ENCODE results near the gene SEL1L.
"Not testable (repeated sequence)": the region's sequence is repeated elsewhere in the genome, so short reads cannot be mapped to it uniquely, and the experiment has no call there.

SEL1L gene

DNA sequence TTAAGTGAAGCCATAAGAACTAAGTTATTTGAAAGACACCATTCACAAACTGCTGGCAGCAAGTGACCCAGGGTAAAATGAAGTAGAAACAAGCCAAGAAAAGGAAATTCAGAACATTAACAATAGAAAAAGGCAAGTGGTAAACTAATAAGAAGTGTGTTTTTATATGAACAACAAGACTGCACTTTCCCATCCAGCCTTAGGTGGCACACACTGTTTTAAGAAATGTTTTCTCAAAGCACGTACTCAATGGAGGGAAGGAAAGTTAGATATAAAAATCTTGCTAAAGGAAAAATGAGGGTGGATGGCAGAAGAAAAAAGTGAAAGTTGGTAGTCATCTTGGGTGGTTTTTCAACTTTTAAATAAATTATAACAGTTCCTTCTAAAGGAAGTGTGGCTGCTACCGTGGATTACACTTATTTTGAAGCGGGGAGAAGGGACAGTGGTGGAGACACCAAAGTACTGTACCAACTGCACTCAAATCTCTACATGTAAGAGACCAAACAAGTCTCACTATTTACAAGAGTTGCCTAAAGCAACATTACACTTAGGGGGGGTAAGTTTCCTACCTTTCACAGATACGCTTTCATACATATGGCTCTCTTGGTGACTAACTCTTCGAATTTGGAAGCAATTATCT lies 58.8 kb downstream of the SEL1L start:
- in situ Hi-C loops (cut with MboI; ENCODE audit: low sequenced_read_pairs), result no loop called here

DNA sequence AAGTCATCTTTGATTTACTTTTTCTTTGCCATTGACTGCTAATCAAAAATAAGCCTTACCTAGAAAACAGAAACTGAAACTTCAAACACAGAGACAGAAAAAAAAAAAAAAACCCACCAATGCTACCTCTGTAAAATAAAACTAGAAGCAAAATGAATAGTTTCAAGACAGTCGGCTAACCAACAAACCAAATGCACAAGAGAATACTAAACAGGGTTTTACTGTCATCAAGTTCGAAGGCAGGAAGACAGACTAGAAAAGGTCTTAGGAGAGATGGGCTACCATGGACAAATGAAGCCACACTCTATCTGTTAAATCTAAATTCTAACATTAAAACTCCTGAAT lies 59.5 kb downstream of the SEL1L start:
- in situ Hi-C loops (cut with MboI; ENCODE audit: low sequenced_read_pairs), result no loop called here

DNA sequence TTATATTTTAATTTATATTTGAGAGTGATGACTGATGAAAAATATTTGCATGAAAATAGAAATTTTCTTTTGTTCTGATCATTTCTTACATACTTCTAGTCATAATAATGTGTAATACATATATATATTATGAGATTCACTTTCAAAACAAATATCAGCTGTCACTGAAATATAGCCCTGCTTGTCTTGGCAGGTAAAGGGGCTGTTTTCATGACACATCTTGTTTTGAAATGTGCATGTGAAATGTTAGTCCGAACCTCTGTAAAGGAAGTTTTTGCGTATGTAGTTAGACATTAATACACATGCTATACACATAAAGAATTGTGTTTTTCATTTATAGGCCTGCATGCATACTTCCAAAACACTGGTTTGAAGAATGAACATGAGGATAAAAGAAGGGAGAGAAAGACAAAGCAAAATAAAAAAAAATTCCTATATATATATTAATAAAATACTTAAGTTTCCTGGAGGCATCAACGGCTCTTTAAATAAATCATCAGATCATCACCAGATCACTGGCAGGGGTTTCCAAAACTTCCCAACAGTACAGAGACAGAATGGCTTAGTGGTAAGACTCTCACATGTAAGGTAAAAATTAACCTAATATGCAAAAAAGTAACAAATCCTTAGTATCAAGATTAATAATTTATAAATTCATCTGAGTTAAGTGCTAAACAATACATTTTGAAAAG lies 60.1 kb downstream of the SEL1L start:
- in situ Hi-C loops (cut with MboI; ENCODE audit: low sequenced_read_pairs), result no loop called here

DNA sequence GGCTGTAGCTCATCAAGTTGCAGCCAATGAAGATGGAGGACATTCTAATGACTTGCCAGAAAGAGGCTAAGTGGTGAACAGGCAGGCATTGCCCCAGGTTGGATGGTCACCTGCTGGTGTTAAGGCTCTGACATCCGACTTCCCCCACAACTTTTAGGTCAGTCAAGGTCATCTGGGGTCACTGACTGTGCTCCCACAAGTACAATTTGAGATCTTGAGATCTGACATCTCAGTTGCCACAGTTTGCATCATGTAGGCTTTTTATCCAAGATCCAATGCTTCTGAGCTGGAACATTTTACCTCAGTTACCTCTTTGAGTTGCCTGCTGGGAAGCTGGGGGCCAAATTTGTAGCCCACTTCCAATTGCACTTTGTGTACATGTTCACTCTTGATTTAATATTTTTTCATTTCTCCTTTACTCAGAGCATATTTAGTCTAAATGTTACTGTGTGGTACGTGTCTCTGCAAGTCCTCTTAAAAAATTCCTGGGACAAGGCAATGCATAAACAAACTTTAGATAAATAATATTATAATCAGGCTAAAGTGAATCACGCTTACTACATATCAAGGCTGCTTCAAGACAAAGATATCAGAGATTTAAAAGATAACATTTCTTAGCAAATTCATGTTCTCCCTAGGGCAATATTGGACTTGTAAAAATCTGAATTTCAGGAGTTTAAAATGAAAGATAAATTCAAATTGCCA lies 61.4 kb downstream of the SEL1L start:
- in situ Hi-C loops (cut with MboI; ENCODE audit: low sequenced_read_pairs), result no loop called here

DNA sequence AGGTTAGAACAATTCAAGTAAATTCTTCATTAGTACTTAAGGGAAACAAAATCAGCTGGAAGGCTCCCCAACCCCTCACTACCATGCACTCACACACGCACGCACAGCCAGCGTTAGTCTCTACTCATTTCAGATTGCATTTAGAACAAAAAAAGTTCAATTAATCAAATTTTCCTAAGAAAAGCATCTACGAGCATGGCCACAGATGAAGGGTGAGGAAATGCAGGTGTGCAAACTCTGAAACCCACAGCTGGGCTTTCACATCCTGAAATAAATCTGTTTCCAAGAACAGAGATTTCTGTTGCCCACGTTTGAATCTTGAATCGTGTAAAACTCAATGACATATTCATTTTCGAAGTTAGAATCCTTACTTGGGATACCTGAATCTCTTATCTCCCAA lies 62.6 kb downstream of the SEL1L start:
- in situ Hi-C loops (cut with MboI; ENCODE audit: low sequenced_read_pairs), result no loop called here

DNA sequence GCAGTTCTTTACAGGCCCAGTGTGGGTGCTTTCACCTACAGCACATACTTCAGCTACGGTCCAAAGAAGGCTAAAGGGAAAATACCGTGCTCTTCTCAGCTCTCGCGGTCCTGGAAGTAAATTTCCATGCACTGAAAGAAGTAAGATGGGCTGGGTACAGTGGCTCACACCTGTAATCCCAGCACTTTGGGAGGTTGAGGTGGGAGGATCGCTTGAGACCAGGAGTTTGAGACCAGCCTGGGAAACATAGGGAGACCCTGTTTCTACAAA lies 63.2 kb downstream of the SEL1L start:
- in situ Hi-C loops (cut with MboI; ENCODE audit: low sequenced_read_pairs), result not testable (repeated sequence)

DNA sequence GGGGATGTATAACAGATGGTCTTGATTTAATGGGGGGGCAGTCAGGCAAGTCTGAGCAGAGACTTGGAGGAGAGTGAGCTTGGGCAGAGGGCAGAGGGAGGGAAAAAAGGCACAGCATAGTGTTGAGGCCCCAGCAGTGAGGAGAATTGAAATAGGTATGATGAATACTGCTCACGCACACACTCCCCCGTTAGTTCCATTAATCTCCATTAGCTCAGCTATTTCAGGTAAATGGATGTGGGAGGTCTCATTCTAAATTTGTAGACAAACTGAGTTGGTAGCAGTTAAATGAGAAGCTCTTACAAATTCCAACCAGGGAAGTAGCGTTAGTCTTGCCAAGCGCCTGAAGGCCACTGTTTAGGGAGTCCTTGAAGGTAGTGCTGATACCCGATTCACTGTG lies 66.8 kb downstream of the SEL1L start:
- in situ Hi-C loops (cut with MboI; ENCODE audit: low sequenced_read_pairs), result no loop called here

DNA sequence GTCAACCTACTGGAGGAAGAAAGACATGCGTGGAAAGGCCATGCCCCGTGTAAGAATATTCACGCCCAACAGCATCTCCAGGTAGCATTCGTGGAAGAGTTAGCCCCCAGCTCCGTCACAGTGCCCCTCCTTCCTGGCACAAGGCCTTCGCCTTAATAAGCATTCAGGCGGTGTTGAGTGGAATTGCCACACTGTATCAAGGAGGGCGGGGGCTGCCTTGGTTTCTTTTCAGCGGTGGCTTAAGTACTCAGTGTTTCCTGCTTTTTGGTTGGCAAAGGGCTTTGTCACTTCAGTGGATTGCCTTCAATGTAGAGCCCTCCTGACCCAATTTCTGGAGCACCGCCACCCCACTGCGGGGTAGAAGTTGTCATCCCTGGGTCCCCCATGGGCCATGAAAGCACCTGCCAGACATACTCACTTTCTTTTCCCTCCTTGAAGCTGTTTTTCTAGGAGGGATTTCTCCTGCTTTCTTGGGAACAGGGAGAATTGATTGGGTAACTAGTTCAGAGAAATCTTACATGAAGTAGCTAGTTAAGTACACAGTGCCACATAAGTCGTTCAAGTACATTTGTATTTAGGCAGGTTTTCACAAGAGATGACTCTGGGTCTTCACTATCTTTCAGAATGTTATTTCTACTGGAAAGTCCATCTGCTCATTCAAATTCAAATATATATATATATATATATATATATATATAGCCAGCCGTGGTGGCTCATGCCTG lies 68.0 kb downstream of the SEL1L start:
- in situ Hi-C loops (cut with MboI; ENCODE audit: low sequenced_read_pairs), result no loop called here

DNA sequence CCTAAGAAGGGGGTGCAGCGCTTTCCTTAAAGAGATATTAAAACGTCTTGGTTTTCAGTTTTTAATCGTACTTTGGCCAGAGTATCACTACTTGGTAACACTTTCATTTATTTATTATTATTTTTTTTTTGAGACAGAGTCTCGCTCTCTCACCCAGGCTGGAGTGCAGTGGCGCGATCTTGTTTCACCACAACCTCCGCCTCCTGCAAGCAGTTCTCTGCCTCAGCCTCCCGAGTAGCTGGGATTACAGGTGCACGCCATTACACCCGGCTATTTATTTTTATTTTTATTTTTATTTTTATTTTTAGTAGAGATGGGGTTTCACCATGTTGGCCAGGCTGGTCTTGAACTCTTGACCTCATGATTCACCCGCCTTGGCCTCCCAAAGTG lies 68.7 kb downstream of the SEL1L start:
- in situ Hi-C loops (cut with MboI; ENCODE audit: low sequenced_read_pairs), result not testable (repeated sequence)

DNA sequence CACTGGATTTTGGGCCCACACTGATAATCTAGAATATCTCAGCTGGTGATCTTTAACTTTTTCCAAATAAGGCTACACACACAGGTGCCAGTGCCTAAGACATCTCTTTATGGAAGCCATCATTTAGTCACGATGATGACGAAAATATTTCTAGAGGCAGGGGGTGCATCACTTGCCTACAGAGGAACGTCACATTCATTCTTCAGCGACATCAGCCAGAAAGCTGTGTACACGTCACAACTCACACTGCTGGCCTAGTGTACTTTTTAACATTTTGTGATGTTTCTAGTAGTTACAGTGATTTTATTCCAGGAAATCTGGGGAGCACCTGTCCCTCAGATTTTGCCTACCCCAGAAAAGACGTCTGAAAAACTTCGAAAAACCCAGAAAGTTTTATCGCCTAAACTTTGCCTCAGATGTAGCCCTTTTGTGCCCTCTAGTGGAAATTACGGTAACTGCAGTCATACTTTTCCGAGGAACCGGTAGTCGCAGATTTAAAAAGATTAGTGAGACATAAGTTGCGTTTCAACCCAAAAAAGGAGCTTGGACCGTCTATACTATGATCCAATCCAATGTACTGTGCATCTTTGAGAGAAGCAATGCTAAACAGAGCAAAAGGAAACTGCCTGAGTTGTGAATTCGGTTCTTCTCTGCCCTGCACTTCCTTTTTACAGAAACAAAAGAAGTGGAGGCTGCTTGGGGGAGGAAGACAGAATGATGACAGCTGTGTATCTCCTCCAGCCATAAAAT lies 69.2 kb downstream of the SEL1L start:
- in situ Hi-C loops (cut with MboI; ENCODE audit: low sequenced_read_pairs), result no loop called here

DNA sequence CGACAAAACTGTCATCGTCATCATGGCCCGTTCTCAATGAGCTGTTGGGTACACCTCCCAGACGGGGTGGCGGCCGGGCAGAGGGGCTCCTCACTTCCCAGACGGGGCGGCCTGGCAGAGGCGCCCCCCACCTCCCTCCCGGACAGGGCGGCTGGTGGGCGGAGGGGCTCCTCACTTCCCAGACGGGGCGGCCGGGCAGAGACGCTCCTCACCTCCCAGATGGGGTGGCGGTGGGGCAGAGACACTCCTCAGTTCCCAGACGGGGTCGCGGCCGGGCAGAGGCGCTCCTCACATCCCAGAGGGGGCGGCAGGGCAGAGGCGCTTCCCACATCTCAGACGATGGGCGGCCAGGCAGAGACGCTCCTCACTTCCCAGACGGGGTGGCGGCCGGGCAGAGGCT lies 71.3 kb downstream of the SEL1L start:
- in situ Hi-C loops (cut with MboI; ENCODE audit: low sequenced_read_pairs), result not testable (repeated sequence)

DNA sequence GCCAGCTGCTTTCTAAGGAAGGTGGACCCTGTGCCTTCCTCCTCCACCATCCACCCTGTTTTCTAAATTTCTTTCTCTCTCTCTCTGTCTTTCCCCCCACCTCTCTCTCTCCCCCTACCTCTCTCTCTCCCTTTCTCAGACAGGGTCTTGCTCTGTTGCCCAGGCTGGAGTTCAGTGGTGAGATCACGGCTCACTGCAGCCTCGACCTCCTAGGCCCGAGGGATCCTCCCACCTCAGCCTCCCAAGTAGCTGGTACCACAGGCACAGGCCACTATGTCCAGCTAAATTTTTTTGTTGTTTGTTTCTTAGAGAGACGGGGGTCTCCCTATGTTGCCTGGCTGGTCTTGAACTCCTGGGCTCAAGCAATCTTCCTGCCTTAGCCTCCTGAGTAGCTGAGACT lies 73.7 kb downstream of the SEL1L start:
- in situ Hi-C loops (cut with MboI; ENCODE audit: low sequenced_read_pairs), result no loop called here

DNA sequence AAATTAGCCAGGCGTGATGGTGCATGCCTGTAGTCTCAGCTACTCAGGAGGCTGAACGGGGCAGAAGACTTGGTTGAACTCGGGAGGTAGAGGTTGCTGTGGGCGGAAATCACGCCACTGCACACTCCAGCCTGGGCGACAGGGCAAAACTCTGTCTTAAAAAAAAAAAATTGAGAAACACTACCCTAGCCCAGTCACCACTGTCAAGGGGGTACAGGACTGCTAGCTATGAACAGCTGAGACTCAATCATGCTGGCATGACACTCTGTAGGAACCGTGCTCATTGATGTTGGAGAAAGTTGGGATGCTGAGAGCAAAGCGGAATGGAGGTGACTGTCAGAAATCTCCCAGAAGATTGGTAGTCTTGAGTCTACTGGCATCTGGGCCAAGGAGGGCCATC lies 75.3 kb downstream of the SEL1L start:
- in situ Hi-C loops (cut with MboI; ENCODE audit: low sequenced_read_pairs), result no loop called here

DNA sequence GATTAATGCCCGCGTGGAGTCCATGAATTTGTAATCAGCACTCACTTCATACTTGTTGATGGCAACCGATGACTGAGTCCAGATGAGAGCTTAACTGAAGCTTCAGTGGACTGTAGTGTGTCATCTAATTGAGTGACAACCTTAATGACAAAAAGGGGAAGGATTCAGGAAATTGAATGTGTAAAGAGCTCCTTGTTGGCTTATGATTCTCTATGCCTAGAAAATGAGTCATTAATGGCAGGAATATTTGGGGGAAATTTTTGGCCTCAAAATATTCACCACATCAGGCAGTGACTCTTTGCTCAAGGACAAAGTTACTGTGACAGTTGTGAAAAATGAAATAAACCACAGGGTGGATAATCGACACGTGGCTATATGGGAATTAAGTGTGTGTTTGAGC lies 78.3 kb downstream of the SEL1L start:
- in situ Hi-C loops (cut with MboI; ENCODE audit: low sequenced_read_pairs), result no loop called here

DNA sequence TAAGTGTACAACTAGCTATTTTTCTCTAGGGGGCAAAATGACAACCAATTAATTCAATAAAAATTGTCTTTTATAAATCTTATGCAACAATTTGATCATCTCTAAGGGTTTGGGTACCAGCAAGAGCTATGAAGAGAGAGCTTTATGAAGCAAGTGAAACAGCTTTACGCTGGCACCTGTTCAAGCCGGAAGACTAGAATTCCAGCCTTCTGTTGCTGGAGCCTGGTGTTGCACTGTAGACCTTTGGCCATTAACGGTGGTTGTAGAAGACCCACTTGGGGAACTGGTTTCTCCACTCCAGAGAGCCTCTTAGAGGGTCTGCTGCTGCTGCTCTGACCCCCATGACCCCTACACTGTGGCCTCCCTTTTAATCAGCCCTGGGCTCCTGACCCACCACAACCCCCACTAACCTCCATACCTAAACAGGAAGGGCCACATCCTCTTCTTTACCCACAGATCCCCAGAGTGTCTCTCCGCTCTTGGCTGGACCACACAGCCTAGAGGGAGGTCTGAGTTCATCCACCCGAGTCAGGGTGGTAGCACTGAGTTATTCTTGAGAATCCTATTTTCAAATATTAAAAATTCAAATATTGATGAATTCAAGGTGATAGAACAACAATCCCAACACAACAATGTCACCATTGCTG lies 79.0 kb downstream of the SEL1L start:
- in situ Hi-C loops (cut with MboI; ENCODE audit: low sequenced_read_pairs), result no loop called here

DNA sequence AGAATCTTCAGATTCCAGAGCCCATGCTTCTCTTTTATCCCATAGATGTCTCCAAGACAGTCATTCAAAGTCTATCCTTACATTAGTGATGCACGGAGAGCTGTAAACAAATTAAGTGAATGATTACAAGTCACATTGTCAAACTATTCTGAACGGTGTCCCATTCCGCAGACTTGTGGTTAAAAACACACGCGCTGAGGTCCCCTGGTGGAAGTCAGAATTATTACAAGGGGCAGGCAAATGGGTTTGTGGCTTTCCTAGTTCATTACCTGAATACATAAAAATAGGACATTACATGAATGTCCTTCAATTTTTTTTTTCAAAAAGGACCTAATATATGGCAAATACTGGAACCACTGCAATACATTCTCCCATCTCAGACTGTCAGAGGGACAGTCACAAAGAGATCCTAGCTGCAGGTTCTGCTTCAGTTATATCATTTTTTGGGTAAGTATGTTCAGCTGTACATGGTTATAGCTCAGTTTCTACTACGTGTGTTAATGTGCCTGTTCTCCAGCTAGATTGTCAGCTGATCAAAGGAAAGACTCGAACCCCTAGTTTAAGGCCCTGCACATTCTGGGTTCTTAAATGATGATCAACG lies 80.4 kb downstream of the SEL1L start:
- in situ Hi-C loops (cut with MboI; ENCODE audit: low sequenced_read_pairs), result no loop called here

DNA sequence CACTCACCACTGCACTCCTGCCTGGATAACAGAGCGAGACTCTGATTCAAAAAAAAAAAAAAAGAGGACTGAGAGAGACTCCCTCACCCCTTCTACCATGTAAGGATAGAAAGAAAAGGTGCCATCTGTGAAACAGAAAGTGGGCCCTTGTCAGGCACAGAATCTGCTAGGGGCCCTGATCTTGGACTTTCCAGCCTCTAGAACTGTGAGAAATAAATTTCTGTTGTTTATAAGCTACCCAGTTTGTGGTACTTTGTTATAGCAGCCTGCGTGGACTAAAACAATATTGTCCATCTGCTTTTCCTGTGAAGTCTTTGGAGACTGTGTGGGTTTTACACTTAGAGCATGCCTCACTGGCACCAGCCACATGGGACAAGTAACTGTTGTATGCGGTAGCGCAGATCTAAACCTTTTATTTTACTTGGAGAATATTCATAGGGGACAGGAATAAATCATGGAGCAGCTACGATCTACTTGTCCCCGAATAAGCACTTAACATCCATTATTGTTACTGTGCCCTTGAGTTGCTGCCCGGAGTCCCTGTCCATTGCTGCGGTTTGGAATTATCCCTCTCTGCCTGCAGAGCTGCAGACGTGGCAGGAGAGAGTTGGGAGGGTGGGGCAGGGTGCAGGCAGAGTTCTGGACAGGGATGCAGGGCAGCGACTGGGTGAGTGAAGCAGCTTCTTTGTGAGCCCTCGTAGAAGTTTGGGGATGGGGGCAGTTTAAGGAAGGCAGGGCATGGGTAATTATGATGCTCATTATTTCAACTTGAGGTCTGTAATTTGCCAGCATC lies 81.1 kb downstream of the SEL1L start:
- in situ Hi-C loops (cut with MboI; ENCODE audit: low sequenced_read_pairs), result no loop called here

DNA sequence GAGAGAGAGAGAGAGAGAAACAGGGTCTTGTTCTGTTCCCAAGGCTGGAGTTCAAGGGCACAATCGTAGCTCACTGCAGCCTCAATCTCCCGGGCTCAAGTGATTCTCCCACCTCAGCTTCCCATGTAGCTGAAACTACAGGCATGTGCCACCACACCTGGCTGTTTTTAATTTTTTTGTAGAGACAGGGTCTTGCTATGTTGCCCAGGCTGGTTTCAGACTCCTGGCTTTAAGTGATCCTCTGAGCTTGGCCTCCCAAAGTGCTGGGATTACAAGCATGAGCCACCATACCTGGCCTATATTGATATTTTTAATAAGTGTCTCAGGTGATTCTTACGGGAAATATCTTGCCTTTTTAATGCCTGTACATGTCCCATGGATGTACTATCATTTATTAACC lies 82.7 kb downstream of the SEL1L start:
- in situ Hi-C loops (cut with MboI; ENCODE audit: low sequenced_read_pairs), result no loop called here

DNA sequence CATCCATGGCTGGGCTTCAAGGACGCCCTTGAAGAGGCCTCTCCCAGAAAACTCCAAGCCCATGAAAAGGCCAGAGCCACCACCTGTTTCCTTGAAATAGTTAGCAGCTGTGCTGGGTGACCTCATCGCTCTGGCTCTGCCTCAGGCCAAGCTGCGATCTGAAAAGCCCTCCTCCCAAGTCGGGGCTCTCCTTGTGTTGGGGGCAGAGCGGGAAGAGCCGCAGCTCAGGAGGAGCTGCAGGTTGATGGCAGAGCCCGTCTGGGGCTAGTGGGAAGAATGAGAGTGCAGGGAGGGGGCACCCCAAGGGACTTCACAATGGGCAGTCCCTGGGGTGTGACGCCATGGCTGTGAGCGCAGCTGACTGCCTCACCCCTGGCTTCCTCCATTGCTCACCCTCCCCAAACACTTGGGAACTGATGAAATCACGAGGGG lies 83.5 kb downstream of the SEL1L start:
- in situ Hi-C loops (cut with MboI; ENCODE audit: low sequenced_read_pairs), result no loop called here

DNA sequence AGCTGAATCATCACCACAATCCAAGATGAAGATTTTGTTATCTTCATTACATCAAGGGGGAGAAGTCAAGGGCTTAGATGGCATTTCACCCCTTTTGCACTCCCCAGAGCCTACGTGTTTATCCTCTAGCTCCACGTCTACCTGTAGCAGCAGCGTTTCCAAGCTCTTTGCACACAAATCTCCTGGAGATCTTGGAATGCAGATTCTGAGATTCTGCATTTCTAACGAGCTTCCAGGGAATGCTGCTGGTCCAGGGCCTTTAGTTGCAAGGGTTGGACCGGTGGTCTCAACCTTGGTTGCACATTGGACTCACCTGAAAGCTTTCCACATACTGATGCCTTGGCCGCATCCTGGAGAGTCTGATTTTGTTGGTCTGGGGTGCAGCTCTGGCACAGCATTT lies 84.1 kb downstream of the SEL1L start:
- in situ Hi-C loops (cut with MboI; ENCODE audit: low sequenced_read_pairs), result loop anchor here (10.0 kb wide), 1 partner anchor 175 kb away; no protein-coding TSS in a partner anchor
